PC-3 (cell line): ENCODE results near the gene SNRPD1. TPM values are rescaled to one million over a fixed set of nuclear protein-coding genes. Genes with fewer than 3 reads are reported as not detected.

ENCODE experiments used
- ATAC-seq: fragments of 200-7000 bp; cut with Tn5 transposase; 2 replicates; pipeline ENCODE4 v1.9.1; 2020; ENCODE audit warnings: mild to moderate bottlenecking, moderate library complexity
- Bru-seq: library from RNA; stranded (reverse); fragments of 400-500 nt; gene quantifications from one replicate; lab custom pipeline; 2021; lab: Mats Ljungman, UMichigan
- BruChase-seq, 2 experiments: library from RNA; stranded (reverse); fragments of 400-500 nt; gene quantifications; one replicate each; lab custom pipeline; 2021; lab: Mats Ljungman, UMichigan
- BruUV-seq: library from RNA; stranded (reverse); fragments of 400-500 nt; replicated peaks from 2 replicates; lab custom pipeline; 2021; lab: Mats Ljungman, UMichigan
- CTCF ChIA-PET: fragments of 300-600 bp; sonication (Branson Sonifier 250); formaldehyde crosslinking; loops from one replicate; lab custom pipeline; 2022; ENCODE audit warnings: antibody characterized with exemption; lab: Charles Lee
- POLR2A ChIA-PET: fragments of 300-600 bp; sonication (Branson Sonifier 250); formaldehyde crosslinking; loops from one replicate; lab custom pipeline; 2022; ENCODE audit warnings: antibody characterized with exemption; ENCODE audit not compliant: unreplicated experiment; lab: Charles Lee
- DNase-seq: peaks from one replicate; pipeline ENCODE4 v3.0.0-alpha.2; 2015
- H2AFZ ChIP-seq: fragments of 300-600 bp; sonication (generic); 2 replicates; pipeline ENCODE4 v1.6.0; 2016; ENCODE audit warnings: antibody characterized with exemption, low read length
- H3F3A ChIP-seq: fragments of 300-600 bp; sonication (generic); one replicate; pipeline ENCODE4 v1.6.0; 2017; ENCODE audit warnings: antibody characterized with exemption, low read length, control low read depth, mild to moderate bottlenecking; ENCODE audit not compliant: unreplicated experiment
- H3K27ac ChIP-seq: fragments of 300-600 bp; sonication (generic); 2 replicates; pipeline ENCODE4 v1.5.1; 2016; ENCODE audit warnings: mild to moderate bottlenecking, low read length
- H3K27me3 ChIP-seq: fragments of 300-600 bp; sonication (generic); 2 replicates; pipeline ENCODE4 v1.6.1; 2016; ENCODE audit warnings: low read length, mixed read lengths
- H3K36me3 ChIP-seq: fragments of 300-600 bp; sonication (generic); 2 replicates; pipeline ENCODE4 v1.6.1; 2016; ENCODE audit warnings: low read depth, mixed run types, low read length, mixed read lengths
- H3K4me1 ChIP-seq: fragments of 300-600 bp; sonication (generic); 2 replicates; pipeline ENCODE4 v1.5.1; 2016; ENCODE audit warnings: low read length; ENCODE audit not compliant: insufficient read depth
- H3K4me2 ChIP-seq: fragments of 300-600 bp; sonication (generic); 2 replicates; pipeline ENCODE4 v1.6.0; 2016; ENCODE audit warnings: low read length
- H3K4me3 ChIP-seq: fragments of 300-600 bp; sonication (generic); 2 replicates; pipeline ENCODE4 v1.5.1; 2016; ENCODE audit warnings: mild to moderate bottlenecking, low read length, mixed read lengths
- H3K79me2 ChIP-seq: fragments of 300-600 bp; sonication (generic); 2 replicates; pipeline ENCODE4 v1.6.1; 2017; ENCODE audit warnings: low read length, mixed read lengths
- H3K9ac ChIP-seq: fragments of 300-600 bp; sonication (generic); 2 replicates; pipeline ENCODE4 v1.6.0; 2016; ENCODE audit warnings: mild to moderate bottlenecking, low read length
- H3K9me2 ChIP-seq: fragments of 300-600 bp; sonication (generic); replicated peaks from 2 replicates; pipeline ENCODE4 v1.6.1; 2016; ENCODE audit warnings: mixed run types, low read length, mixed read lengths
- H3K9me3 ChIP-seq: fragments of 300-600 bp; sonication (generic); 2 replicates; pipeline ENCODE4 v1.6.1; 2016; ENCODE audit warnings: low read length, mixed read lengths
- H4K20me1 ChIP-seq: fragments of 300-600 bp; sonication (generic); 2 replicates; pipeline ENCODE4 v1.6.1; 2016; ENCODE audit warnings: low read length, mixed read lengths
- EZH2 ChIP-seq: fragments of 300-600 bp; sonication (generic); IDR thresholded peaks from one replicate; pipeline ENCODE4 v1.6.1; 2017; ENCODE audit warnings: antibody characterized with exemption, mild to moderate bottlenecking, low read length; ENCODE audit not compliant: unreplicated experiment
- EZH2phosphoT487 ChIP-seq: fragments of 300-600 bp; sonication (generic); IDR thresholded peaks from 2 replicates; pipeline ENCODE4 v1.6.1; 2018; ENCODE audit warnings: mild to moderate bottlenecking, antibody characterized with exemption, low read length, borderline replicate concordance
- intact Hi-C: fragments of 100-400 bp; cut with micrococcal nuclease; formaldehyde crosslinking; loops from 2 replicates; pipeline ENCODE4 v1.9.0; 2023
- long read RNA-seq: library from polyadenylated mRNA; unstranded; transcript quantifications from one replicate; pipeline ENCODE4 v2.0.0, GENCODE V29; 2021; ENCODE audit not compliant: unreplicated experiment
- total RNA-seq: library from RNA; depleted of rRNA; stranded (reverse); fragments of >200 nt; gene quantifications from 2 replicates; pipeline ENCODE4 v1.2.3, GENCODE V29; 2014; rRNA removed
- TF ChIP-seq, protein P1 (sequence below): fragments of 300-600 bp; sonication (generic); conservative IDR thresholded peaks from 2 replicates; pipeline ENCODE4 v1.5.1; 2017; ENCODE audit warnings: antibody characterized with exemption, low read depth, mild to moderate bottlenecking, low read length

SNRPD1 gene
- total RNA-seq, result 73.2 and 82.2 TPM in 2 replicates
- Bru-seq, nascent RNA, result percentile 89 among the genes with signal in this experiment
- BruChase-seq, experiment 1, labeled RNA remaining after a 6-hour chase, result percentile 92 among the genes with signal in this experiment
- percentile 82 among the genes with signal in this experiment for BruChase-seq, experiment 2, labeled RNA remaining after a 2-hour chase
- long read RNA-seq, full-length matches to known transcripts, result 62 of 81 reads
- long read RNA-seq, partial matches to known transcripts, result 16 of 81 reads
- long read RNA-seq, other reads (novel, unspliced or antisense), result 3 of 81 reads

DNA sequence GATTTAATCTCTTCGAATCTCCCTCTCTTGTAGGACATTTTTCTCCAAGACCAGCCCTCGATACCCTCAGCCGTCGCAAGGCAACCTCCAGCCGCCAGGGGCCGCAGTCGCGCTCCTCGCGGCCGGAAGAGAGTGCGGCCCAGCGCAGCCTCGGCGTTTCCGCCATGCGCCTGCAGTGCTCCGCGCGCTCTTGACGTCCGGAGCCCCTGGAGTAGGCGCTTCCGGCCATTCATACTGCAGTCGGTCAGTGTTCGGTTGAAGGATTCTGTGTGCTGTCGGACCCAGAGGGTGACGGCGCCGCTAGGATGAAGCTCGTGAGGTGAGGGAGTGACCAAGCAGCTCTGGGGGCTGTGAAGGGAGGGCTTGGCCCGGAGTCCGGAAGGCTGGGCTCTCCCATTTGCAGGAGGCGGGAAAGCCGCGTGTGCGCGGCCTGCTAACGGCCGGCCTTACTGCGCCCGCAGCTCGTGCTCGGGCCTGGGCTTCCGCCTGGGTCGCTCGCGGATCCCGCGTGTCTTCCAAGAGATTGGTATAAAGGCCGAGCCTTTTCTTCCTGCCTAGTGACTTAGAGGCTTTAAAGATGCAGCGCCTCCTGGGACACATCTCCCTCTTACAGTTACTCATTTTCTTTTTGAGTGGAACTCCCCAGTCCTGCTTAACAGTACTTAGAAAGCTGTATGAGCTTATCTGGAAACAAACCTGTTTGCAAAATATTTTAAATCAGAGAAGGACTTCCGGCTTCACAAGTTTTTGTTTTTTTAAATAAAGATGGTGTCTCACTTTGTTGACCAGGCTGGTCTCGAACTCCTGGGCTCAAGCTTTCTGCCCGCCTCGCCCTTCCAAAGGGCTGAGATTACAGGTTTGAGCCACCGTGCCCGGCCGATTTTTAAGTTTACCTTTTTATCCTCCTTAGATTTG is at the start of gene SNRPD1:
TSS of gene SNRPD1 (plus strand) at position 190 of the 915 bp plus-strand sequence. CDS start at position 306, 116 bp downstream.
- BruUV-seq, result TSS peak; percentile 69
- Histone ChIP-seq H3K79me2 (peaks cover 53% of the 10 kb centered on the region), H3K36me3 (peaks cover 17% of the 10 kb centered on the region), H3K9me3 (no peaks in the 10 kb centered on the region), H3K4me3 (peak within 1 kb of the TSS; percentile 85), H3K27ac (peak within 1 kb of the TSS; percentile 80), H3K4me1 (peaks cover 14% of the 10 kb centered on the region), H2AFZ (peak within 1 kb of the TSS; percentile 84), H3K27me3 (no peaks in the 10 kb centered on the region), H3K4me2 (peak within 1 kb of the TSS; percentile 94), H3K9me2 (no peaks in the 10 kb centered on the region), H3F3A (no peaks in the 10 kb centered on the region), H4K20me1 (peaks cover 34% of the 10 kb centered on the region), H3K9ac (peak within 1 kb of the TSS; percentile 97)
- POLR2A ChIA-PET, result interaction anchor here (1.5 kb wide), 1 partner anchor 12 kb away, joined by 5 read pairs; the partner anchor contains the start of gene ESCO1
- TF ChIP-seq, protein P1, sequence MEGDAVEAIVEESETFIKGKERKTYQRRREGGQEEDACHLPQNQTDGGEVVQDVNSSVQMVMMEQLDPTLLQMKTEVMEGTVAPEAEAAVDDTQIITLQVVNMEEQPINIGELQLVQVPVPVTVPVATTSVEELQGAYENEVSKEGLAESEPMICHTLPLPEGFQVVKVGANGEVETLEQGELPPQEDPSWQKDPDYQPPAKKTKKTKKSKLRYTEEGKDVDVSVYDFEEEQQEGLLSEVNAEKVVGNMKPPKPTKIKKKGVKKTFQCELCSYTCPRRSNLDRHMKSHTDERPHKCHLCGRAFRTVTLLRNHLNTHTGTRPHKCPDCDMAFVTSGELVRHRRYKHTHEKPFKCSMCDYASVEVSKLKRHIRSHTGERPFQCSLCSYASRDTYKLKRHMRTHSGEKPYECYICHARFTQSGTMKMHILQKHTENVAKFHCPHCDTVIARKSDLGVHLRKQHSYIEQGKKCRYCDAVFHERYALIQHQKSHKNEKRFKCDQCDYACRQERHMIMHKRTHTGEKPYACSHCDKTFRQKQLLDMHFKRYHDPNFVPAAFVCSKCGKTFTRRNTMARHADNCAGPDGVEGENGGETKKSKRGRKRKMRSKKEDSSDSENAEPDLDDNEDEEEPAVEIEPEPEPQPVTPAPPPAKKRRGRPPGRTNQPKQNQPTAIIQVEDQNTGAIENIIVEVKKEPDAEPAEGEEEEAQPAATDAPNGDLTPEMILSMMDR, result peak; percentile 88
- TF ChIP-seq EZH2phosphoT487, result no peak
- no peak for TF ChIP-seq EZH2
- CTCF ChIA-PET, result interaction anchor here (1.5 kb wide), 1 partner anchor 12 kb away, joined by 9 read pairs; the partner anchor contains the start of gene ESCO1
- ATAC-seq, result peak; percentile 97
- intact Hi-C loops, result no loop called here
- peak; percentile 92 for DNase-seq

DNA sequence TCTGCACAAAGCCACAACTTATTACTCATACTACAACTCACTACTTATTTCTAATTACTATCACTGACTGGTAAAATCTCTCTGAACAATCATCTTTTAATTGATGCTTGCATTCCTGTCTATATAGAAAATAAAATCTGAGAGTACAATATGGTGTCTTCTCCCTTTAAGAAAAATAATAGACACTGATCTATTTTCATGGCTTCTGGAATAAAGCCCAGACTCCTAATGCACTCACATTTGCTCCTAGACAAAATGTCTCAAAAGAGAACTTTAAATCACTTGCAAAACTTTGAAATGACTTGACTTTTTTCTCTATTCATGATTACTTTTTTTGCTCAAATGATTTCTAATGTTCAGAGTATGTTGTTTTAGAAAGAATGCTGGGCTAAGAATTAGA is 40.3 kb upstream of the SNRPD1 start:
- H3K79me2 ChIP-seq, result no peaks in the 10 kb centered on the region
- CTCF ChIA-PET, result no interaction called here
- no peaks in the 10 kb centered on the region for H3K9me3 ChIP-seq
- H3K36me3 ChIP-seq, result peaks cover 43% of the 10 kb centered on the region
- H3K4me3 ChIP-seq, result no peak overlapping the region
- H3K27ac ChIP-seq, result no peak overlapping the region
- H3K4me1 ChIP-seq, result 0 out of 2 replicates have a peak, but pooled peaks cover 4% of the 10 kb centered on the region
- BruUV-seq, result no TSS peak
- no peaks in the 10 kb centered on the region for H4K20me1 ChIP-seq
- H3K27me3 ChIP-seq, result no peaks in the 10 kb centered on the region
- no peaks in the 10 kb centered on the region for H3F3A ChIP-seq
- H3K9me2 ChIP-seq, result no peaks in the 10 kb centered on the region
- POLR2A ChIA-PET, result no interaction called here
- H2AFZ ChIP-seq, result no peak overlapping the region
- no peak overlapping the region for H3K4me2 ChIP-seq
- intact Hi-C loops, result no loop called here
- ATAC-seq, result no peak
- TF ChIP-seq EZH2 (no peak), EZH2phosphoT487 (no peak)
- TF ChIP-seq, protein P1, result no peak
- no peak overlapping the region for H3K9ac ChIP-seq
- DNase-seq, result no peak
